GM21737 (cell line): ENCODE results near the gene EPHA4.

Experiments
- ATAC-seq: cut with Tn5 transposase; IDR thresholded peaks from one replicate; pipeline ENCODE4 v1.9.1; 2021; ENCODE audit warnings: mild to moderate bottlenecking, moderate library complexity; ENCODE audit not compliant: unreplicated experiment

Gene EPHA4

GRCh38 chr2:221571551-221572218 is 419 bp downstream of the EPHA4 start:
- ATAC-seq: peak; percentile 9

DNA sequence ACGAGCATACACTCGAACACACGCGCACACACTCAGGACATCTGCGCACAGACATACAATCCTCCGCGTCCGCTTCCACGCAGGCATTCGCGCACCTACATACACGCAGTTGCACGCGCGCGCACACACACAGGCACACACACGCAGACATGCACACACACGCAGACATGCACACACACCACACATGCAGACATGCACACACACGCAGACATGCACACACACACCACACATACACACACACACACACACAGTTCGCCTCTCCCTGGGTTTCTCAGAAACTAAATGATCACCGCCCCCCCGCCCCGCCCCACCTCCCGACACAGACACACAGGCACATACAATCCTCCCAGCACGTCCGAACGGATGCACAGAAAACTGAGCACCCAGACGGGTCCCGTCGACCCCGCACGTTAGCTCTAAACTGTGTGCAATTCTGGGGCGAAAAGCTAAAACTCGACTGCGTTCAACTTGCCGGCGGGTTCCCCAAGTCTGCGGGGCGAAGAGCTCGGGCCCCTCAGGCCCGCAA is 1.0 kb downstream of the EPHA4 start:
- ATAC-seq: no peak

GRCh38 chr2:221570321-221570935 is 1.7 kb downstream of the EPHA4 start:
- ATAC-seq: no peak

DNA sequence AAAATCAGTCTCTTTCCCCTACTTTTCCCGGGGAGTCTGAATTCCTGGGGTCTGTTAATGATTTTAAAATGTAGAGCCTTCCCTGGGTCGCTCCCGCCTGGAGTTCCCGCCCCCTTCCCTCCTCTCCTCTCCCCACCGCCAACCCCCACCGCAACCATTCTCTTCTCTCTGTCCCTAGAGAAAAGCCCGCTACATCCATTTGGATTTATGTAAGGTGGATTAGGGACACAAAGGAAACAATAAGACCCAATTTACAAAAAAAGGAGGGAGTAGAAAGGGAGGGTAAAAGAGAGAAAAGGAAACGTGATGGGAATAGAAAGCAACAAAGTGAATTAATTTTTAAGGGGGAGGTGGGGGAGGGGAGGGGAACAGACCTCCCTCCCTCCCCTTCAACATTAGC is 2.2 kb downstream of the EPHA4 start:
- no peak for ATAC-seq

DNA sequence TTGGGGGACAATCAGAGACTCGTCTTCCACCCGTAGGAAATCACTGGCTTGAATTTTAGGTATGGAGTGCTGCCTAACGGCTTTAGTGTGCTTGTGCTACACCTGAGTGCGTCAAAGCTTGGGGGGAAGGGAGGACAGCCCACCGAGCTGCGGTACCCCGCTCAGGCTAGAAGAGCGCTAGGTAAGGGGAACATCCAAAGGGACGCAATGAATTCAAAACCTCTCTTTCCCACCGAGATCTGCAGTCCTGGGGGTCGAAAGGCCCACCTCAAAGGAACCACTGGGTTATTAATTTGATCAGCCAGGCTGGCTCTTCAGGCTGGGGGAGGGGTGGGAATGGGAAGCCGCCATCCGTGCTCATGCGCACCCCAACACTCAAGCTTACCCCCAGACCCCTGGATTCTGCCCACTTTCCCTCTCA is 2.7 kb downstream of the EPHA4 start:
- ATAC-seq: no peak

DNA sequence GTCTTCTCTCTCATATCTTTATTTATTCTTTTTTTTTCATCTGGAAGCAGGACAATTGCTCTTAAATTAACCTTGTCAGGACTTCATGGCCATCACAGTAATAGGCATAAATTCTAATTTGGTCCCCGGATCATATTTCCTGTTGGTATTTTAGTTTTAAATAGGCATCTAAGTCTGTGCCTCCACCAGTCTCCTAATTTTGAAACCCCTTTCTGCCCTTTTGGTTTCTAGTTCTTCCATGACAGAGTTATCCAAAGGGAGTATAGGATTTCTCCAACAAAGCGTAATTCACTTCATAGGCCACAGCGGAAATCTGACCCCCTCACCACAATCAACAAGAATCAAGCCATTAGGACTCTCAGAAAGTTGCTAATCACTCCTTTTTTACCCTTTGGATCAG is 3.8 kb downstream of the EPHA4 start:
- no peak for ATAC-seq

GRCh38 chr2:221567809-221568208 is 4.3 kb downstream of the EPHA4 start:
- no peak for ATAC-seq

- no peak for ATAC-seq
Measured at GRCh38 chr2:221567231-221567760, 4.8 kb downstream of the EPHA4 start.

DNA sequence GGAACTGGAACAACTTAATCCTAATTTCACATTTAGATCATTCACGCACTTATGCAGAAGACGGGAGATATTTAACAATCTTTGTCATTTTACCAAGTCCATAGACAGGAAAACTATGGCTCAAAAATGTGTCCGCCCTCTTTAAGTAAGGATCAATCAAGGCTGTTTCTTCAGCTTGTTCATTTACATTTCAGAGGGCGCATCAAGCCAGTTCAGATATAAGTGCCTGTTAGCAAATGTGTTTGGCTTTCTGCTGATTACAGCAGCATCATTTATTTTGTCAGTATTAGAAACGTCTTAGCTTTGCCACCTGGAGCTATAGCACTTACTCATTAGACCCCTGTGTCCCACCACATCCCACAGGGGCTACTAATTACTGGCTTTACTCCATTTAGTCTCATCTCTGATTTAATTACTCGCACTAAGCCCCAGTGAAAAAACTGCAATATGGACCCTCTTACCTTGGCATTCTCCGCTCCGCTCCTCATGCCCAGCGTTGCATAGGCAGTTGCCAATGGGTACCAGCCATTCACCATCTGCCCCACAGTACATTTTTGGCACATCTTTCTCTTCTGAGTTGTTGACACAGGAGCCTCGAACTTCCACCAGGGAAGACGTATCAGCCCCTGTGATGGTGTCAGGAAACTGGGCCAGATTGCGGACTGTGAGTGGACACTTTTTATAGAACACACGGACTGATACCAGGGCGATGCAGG is 8.7 kb downstream of the EPHA4 start:
- ATAC-seq: no peak

DNA sequence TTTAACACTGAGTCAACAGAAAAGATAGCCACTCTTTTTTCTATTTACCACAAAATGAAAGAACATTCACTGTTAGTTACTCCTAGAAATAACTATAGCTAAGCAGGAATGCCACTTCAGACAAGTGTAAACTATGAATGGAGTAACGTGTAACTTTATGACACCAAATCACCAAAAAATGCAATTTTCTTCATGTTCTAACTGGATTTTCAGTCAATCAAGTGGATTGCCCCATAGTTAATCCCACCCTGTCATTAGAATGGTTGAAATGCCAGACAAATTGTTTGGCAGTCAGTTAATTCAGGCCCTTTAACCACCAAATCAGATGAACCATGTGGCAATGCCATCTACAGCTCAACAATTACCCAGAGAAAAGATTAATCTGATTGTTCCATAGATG is 9.9 kb downstream of the EPHA4 start:
- no peak for ATAC-seq

DNA sequence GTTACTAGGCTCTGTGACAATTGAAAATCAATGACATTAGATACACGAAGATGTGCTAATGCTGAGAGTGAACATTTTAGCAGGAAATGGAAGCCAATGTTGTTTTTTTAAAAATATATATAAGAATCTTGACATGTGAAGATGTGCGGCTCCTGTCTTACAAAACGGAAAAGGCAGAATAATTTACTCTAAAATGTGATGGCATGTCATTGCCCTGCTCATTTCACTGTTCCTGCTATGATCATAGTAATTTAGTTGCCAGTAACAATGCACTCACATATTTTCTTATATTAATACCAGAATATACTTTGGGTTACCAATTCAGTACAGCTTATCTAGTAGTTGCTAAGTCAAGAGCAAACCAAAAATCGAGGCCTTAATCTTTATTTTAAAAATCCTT is 10.3 kb downstream of the EPHA4 start:
- no peak for ATAC-seq

DNA sequence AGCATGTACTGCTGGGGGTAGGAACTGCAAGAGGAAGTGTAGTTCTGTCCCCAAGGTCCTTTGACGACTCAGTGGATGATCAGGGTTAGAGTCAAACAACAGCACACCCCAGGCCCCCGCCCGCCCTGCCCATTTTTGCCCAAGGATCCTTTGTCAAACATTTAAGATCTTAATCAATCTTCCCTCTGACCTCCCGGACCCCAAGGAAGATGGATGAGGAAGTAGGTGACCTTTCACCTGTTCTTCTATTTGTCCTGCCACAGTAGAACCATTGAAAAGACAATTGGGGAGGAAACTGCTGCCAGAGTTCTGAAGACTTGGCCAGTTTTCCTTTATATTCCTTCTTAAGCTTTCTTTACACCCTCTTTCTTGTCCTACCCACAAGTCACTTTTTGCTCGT is 12.1 kb downstream of the EPHA4 start:
- no peak for ATAC-seq

GRCh38 chr2:221558107-221558506 is 14.0 kb downstream of the EPHA4 start:
- no peak for ATAC-seq

DNA sequence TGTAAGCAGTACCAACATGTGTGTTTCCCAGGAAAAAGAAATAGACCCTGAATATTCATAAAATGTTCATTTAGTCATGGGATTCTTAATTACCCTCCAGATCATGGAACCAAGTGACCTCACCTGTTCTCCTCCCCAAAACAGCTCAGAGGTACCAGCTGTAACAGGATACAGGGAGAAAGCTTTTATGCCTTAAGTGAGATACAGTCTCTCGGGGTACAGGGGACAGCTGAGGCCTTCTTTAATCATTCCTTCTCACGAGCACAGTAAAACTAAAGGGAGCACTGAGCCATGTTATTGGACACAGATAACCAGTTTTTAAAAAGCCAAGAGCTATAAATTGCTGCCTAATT is 16.6 kb downstream of the EPHA4 start:
- ATAC-seq: peak; percentile 38

GRCh38 chr2:221554769-221555493 is 17.2 kb downstream of the EPHA4 start:
- peak; percentile 93 for ATAC-seq

- no peak for ATAC-seq
Measured at GRCh38 chr2:221553333-221553732, 18.8 kb downstream of the EPHA4 start.

- ATAC-seq: no peak
Measured at GRCh38 chr2:221552291-221552690, 19.8 kb downstream of the EPHA4 start.

GRCh38 chr2:221551864-221552263 is 20.2 kb downstream of the EPHA4 start:
- peak; percentile 45 for ATAC-seq

GRCh38 chr2:221549143-221549542 is 23.0 kb downstream of the EPHA4 start:
- peak; percentile 74 for ATAC-seq

- no peak for ATAC-seq
Measured at GRCh38 chr2:221546505-221547225, 25.4 kb downstream of the EPHA4 start.
